Endothelial cell of umbilical vein (primary cell): ENCODE measurements around the gene DUSP5. TPM values are rescaled to one million over a fixed set of nuclear protein-coding genes. Genes with fewer than 3 reads are reported as not detected.

Experiments
- BruUV-seq: library from RNA; stranded (reverse); fragments of 400-500 nt; replicated peaks from 2 replicates; lab custom pipeline; 2021; lab: Mats Ljungman, UMichigan
- CTCF ChIA-PET: fragments of 300-600, 350-600 bp; sonication (Branson Sonifier 250); formaldehyde crosslinking; loops from one replicate; lab custom pipeline; 2021; ENCODE audit warnings: antibody characterized with exemption, inconsistent platforms; lab: Charles Lee
- POLR2A ChIA-PET: fragments of 300-600, 350-600 bp; sonication (Branson Sonifier 250); formaldehyde crosslinking; loops from one replicate; lab custom pipeline; 2021; ENCODE audit warnings: antibody characterized with exemption, inconsistent platforms; lab: Charles Lee
- DNase-seq: peaks from one replicate; pipeline ENCODE4 v3.0.0-alpha.2; 2011; ENCODE audit warnings: low read depth, low spot score
- FAIRE-seq: peaks from 2 replicates; lab custom pipeline; 2011; peaks lifted over from hg19 to GRCh38; lab: Jason Lieb, UNC
- H2AFZ ChIP-seq: 2 replicates; pipeline ENCODE4 v1.6.0; 2012; ENCODE audit warnings: low read depth, low read length, control low read depth, inconsistent platforms
- H3K27ac ChIP-seq: 2 replicates; pipeline ENCODE4 v1.5.1; 2011; ENCODE audit warnings: low read depth, mild to moderate bottlenecking, control low read depth, low read length, moderate library complexity; ENCODE audit not compliant: insufficient read depth
- H3K27me3 ChIP-seq, 2 experiments: 2 replicates each; pipeline versions ENCODE4 v1.6.0 to v1.6.1; 2011; ENCODE audit warnings: low read length in 2 of 2, mixed read lengths in 1 of 2; ENCODE audit not compliant: control insufficient read depth in 2 of 2, insufficient read depth in 2 of 2
- H3K36me3 ChIP-seq, 2 experiments: 2 replicates in 1 of 2; 3 replicates in 1 of 2; pipeline ENCODE4 v1.5.1; 2011; ENCODE audit warnings: low read length in 2 of 2, mild to moderate bottlenecking in 1 of 2, moderate library complexity in 1 of 2; ENCODE audit not compliant: control insufficient read depth in 2 of 2, insufficient read depth in 2 of 2; ENCODE audit errors: extremely low read depth in 1 of 2
- H3K4me1 ChIP-seq: 3 replicates; pipeline ENCODE4 v1.5.1; 2011; ENCODE audit warnings: mild to moderate bottlenecking, low read length; ENCODE audit not compliant: control insufficient read depth, insufficient read depth; ENCODE audit errors: extremely low read depth
- H3K4me2 ChIP-seq: 2 replicates; pipeline ENCODE4 v1.6.1; 2011; ENCODE audit warnings: low read length, control low read depth, mixed read lengths; ENCODE audit not compliant: insufficient read depth
- H3K4me3 ChIP-seq, 3 experiments: fragments of 200-600 bp in 1 of 3; sonication (generic), shearing (Covaris generic) in 1 of 3; replicated peaks in 1 of 3; 2 replicates each; pipeline ENCODE4 v1.5.1; 2011 to 2016; ENCODE audit warnings: control low read depth in 3 of 3, low read length in 3 of 3, mild to moderate bottlenecking in 2 of 3, inconsistent platforms in 1 of 3, low read depth in 1 of 3, moderate library complexity in 1 of 3; ENCODE audit not compliant: insufficient read depth in 1 of 3
- H3K79me2 ChIP-seq: 2 replicates; pipeline ENCODE4 v1.6.0; 2012; ENCODE audit warnings: low read length, inconsistent platforms; ENCODE audit not compliant: control insufficient read depth, insufficient read depth
- H3K9ac ChIP-seq: replicated peaks from 2 replicates; pipeline ENCODE3; 2011; ENCODE audit warnings: low read length, control low read depth; ENCODE audit not compliant: insufficient read depth; ENCODE audit errors: extremely low read depth
- H3K9me1 ChIP-seq: replicated peaks from 3 replicates; pipeline ENCODE4 v1.6.0; 2011; ENCODE audit warnings: mild to moderate bottlenecking, low read length; ENCODE audit not compliant: control insufficient read depth, insufficient read depth; ENCODE audit errors: extremely low read depth
- H3K9me3 ChIP-seq: replicated peaks from 2 replicates; pipeline ENCODE4 v1.5.1; 2012; ENCODE audit warnings: low read length, inconsistent platforms; ENCODE audit not compliant: control insufficient read depth, insufficient read depth
- H4K20me1 ChIP-seq: replicated peaks from 2 replicates; pipeline ENCODE3; 2011; ENCODE audit warnings: mild to moderate bottlenecking, low read length; ENCODE audit not compliant: control insufficient read depth, insufficient read depth; ENCODE audit errors: extremely low read depth
- CTCF ChIP-seq, 2 donors: IDR thresholded peaks; 1 replicate in 1 of 2; 2 replicates in 1 of 2; pipeline ENCODE4 v1.5.1; 2011; ENCODE audit warnings: low read length in 2 of 2, mild to moderate bottlenecking in 2 of 2, moderate library complexity in 2 of 2, control low read depth in 1 of 2, inconsistent platforms in 1 of 2, low read depth in 1 of 2; ENCODE audit not compliant: insufficient read depth in 1 of 2; ENCODE audit errors: extremely low read depth in 1 of 2
- EZH2 ChIP-seq: IDR thresholded peaks from 2 replicates; pipeline ENCODE4 v1.6.1; 2012; ENCODE audit warnings: borderline replicate concordance, low read depth, mild to moderate bottlenecking, moderate library complexity, low read length, inconsistent platforms; ENCODE audit not compliant: severe bottlenecking
- FOS ChIP-seq: IDR thresholded peaks from 2 replicates; pipeline ENCODE4 v1.6.1; 2011; ENCODE audit warnings: mild to moderate bottlenecking, low read length, moderate library complexity, borderline replicate concordance; ENCODE audit not compliant: insufficient read depth
- GATA2 ChIP-seq: IDR thresholded peaks from 2 replicates; pipeline ENCODE4 v1.7.0; 2011; ENCODE audit warnings: low read depth, mild to moderate bottlenecking, moderate library complexity, mixed read lengths, low read length; ENCODE audit not compliant: insufficient read length, insufficient read depth
- JUN ChIP-seq: IDR thresholded peaks from 2 replicates; pipeline ENCODE4 v1.6.1; 2011; ENCODE audit warnings: borderline replicate concordance, low read depth; ENCODE audit not compliant: insufficient read length, insufficient read depth
- MAX ChIP-seq: IDR thresholded peaks from 2 replicates; pipeline ENCODE4 v1.6.1; 2011; ENCODE audit not compliant: insufficient read depth, insufficient read length
- MYC ChIP-seq: IDR thresholded peaks from one replicate; pipeline ENCODE4 v1.6.1; 2011; ENCODE audit warnings: mild to moderate bottlenecking, low read depth, low read length
- POLR2A ChIP-seq: IDR thresholded peaks from 2 replicates; pipeline ENCODE4 v1.6.1; 2012; ENCODE audit warnings: low read depth, mild to moderate bottlenecking, control low read depth, low read length
- POLR2AphosphoS5 ChIP-seq: IDR thresholded peaks from 2 replicates; pipeline ENCODE4 v1.6.1; 2012; ENCODE audit warnings: low read depth, mild to moderate bottlenecking, control low read depth, low read length, moderate library complexity; ENCODE audit not compliant: insufficient read depth
- dilution Hi-C: fragments of 300-500 bp; cut with MboI; formaldehyde crosslinking; loops from one replicate; pipeline ENCODE4 v1.15.0; 2019; ENCODE audit warnings: low sequenced_read_pairs; ENCODE audit not compliant: extremely low pct_ligation_motif_present
- intact Hi-C: fragments of 100-400 bp; cut with micrococcal nuclease; formaldehyde crosslinking; loops from one replicate; pipeline ENCODE4 v1.10.0; 2022
- polyA plus RNA-seq, 4 experiments: library from polyadenylated mRNA; depleted of rRNA in 3 of 4; stranded (reverse) in 3 of 4; unstranded in 1 of 4; fragments of >200 nt; gene quantifications; 2 replicates each; pipeline versions ENCODE4 v1.2.1 to v1.2.3, GENCODE V29; 2011 to 2012; ENCODE audit warnings: missing spikeins in 1 of 4
- total RNA-seq: library from RNA; stranded (reverse); gene quantifications from 2 replicates; pipeline ENCODE4 v1.2.3, GENCODE V29; 2021

DUSP5 gene
- total and polyA plus RNA-seq, 2 donors (not counting 3 experiments of a cell fraction or from before 2014, with no cell fraction given): 12.2 to 25.2 TPM

- CTCF ChIA-PET: interaction anchor here (0.6 to 16.9 kb wide), 21 partner anchors 9 to 526 kb away, joined by 3 to 268 read pairs (median 4); partner anchors contain the start of gene SMNDC1
- FAIRE-seq: no peak
- no peaks in the 10 kb centered on the region for H4K20me1 ChIP-seq
Observed at GRCh38 chr10:110500515-110500905, 2.8 kb downstream of the DUSP5 start.

More at GRCh38 chr10:110500515-110500905, 2.8 kb downstream of the DUSP5 start:
- H3K79me2 ChIP-seq: peaks cover 77% of the 10 kb centered on the region
- H3K4me3 ChIP-seq: peak overlapping the region in 2 of 3 experiments; percentile 58 to 77
- BruUV-seq: no TSS peak
- POLR2A ChIA-PET: interaction anchor here (0.7 to 1.5 kb wide), 5 partner anchors 12 to 147 kb away, joined by 3 to 6 read pairs (median 4); no protein-coding TSS in a partner anchor
- H3K36me3 ChIP-seq: no peaks in the 10 kb centered on the region
- no peaks in the 10 kb centered on the region for H3K9me1 ChIP-seq
- peak; percentile 51 for DNase-seq
- no peaks in the 10 kb centered on the region for H3K9me3 ChIP-seq
- no peak overlapping the region for H2AFZ ChIP-seq
- TF ChIP-seq FOS (no peak), EZH2 (no peak), CTCF (IDR thresholded peaks at IDR 0.05; ENCODE audit: extremely low read depth in 1 of 2, insufficient read depth in 1 of 2, low read depth in 1 of 2, low read length in 2 of 2) (no peak), POLR2AphosphoS5 (no peak), JUN (no peak), GATA2 (no peak), POLR2A (no peak), MYC (no peak), MAX (no peak)
- H3K9ac ChIP-seq: peak overlapping the region; percentile 96
- H3K4me1 ChIP-seq: peaks cover 77% of the 10 kb centered on the region
- intact Hi-C loops (loop anchor here (5.0 kb wide), 1 partner anchor 417 kb away; the partner anchor contains the start of genes BBIP1 and SHOC2), dilution Hi-C loops (no loop called here)
- H3K27me3 ChIP-seq: no peaks in the 10 kb centered on the region
- peak overlapping the region; percentile 91 for H3K4me2 ChIP-seq
- H3K27ac ChIP-seq: peak overlapping the region; percentile 92
